Nucleus accumbens (tissue), 56 donors: ENCODE data around the gene COL4A1.

Source experiments
- DNase-seq, 56 donors: peaks; one replicate each; lab custom pipeline; 2025; lab: John Stamatoyannopoulos, UW

Gene COL4A1

DNA sequence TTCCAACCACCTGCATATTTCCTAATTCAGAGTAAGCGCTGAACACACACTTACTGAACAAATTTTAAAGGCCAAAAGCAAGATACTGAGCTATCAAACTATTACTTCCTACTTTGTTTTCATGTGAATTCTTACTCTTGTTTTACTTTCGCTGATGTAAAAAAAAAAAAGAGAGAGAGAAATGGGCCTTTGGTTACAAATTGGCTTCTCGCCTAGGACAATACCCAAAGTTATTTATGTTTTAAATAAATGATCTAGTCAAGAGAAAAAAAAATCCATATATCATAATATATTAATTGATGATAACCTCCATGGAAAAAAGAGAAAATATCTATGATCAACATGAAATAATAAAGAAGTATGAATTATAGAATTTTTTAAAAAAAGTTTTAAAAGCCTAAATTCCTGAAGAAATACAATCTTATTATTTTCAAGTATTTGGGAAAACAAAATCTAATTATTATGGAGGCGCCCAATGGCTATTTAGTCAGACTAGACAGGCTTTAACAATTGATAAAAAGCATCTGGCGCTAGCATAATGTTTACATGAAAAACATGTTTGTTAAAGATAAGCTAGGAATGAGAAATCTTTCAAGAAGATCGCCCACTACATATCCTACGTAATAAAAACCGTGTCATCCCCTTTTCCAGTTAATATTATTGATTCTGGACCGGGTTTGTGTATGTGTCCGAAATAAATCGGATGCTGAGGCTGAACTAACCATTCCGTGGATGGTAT lies 9.0 kb downstream of the COL4A1 start:
- no peak for DNase-seq

DNA sequence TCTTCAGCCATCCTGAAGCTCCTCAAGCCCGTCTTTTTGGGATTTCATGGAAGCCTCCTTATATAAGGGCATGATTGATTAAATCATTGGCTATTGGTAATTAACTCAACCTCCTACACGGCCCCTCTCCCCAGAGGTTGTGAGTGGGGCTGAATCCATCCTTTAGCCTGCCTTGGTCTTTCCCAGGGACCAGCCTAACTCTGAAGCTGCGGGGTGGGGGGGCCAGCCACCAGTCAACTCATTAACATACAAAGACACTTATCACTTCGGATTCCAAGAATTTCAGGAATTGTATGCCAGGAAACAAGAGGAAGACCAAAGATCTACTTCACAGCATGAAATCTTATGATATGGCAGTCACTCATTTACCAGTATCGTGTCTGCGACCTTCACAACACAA lies 9.9 kb downstream of the COL4A1 start:
- DNase-seq = no peak

DNA sequence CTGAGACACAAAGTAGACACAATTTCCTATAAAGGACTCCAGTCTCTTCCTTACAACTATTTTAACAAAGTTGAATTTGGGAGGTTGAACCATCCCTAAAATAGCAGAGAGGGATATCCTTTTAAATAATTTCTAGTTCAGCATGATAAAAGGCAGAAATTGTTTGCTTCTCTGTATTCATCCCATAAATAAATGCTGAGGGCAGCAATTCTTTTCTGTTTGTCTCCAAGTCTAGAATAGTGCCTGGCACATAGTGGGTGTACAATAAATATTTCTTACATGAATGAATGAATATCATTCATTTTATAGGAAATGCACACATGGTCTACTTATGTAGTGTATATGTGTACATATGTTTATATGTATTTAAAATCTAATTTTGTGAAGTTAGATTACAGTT lies 12.3 kb downstream of the COL4A1 start:
- no peak for DNase-seq

DNA sequence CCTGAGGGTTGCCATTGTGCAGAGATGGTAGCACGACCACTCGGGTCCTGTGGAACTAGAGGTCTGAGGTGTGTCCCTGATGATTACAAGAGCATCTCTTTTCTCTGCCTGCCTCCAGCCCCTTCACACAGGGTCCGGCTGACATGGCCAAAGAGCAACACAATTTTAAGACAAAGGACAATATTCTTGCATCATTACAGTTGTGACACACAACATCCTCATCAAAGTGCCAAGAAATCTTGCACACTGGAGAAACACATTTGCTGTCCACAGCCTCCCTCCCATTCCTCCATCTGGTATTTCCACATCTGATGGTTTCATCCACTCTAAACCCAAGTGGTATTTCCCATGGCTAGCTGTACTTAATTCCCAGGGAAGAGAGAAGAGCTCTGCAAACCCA lies 12.8 kb downstream of the COL4A1 start:
- no peak for DNase-seq

DNA sequence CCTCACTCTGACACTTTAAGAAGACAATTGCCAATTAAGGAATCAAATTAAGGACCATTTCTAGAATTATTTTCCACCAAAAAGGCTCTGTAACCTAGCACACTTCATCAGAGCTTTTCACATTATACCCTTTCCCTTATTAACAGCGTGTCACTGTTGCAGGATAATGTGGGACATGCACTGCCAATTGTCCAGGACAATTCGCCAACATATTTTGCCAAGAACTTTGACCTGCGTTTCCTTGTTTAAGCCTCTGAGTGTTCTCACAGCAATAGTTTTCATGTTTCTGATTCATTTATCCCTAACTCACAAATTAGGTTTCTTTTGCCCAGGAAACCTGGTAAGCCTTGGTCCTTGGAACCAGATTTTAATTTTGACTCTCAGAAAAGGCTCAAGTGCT lies 13.3 kb downstream of the COL4A1 start:
- DNase-seq = no peak

DNA sequence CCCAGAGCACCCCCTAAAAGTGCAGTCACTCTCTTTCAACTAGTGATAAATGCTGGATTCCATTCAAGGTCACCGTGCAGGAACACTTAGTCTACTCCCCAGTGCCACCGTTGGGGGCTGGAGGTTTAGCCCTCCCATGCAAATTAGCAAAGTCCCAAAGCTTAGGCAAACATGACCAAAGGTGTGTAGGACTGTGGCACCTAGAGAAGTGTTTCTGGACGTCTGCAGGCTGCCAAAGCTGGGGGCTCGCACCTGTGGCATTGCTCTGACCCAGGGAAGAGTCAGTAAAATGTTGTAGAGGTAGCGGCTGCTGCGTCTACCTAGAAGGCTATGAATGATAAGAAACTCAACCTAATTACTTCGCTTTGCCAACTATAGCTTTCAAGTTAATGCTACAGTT lies 13.9 kb downstream of the COL4A1 start:
- DNase-seq = no peak

DNA sequence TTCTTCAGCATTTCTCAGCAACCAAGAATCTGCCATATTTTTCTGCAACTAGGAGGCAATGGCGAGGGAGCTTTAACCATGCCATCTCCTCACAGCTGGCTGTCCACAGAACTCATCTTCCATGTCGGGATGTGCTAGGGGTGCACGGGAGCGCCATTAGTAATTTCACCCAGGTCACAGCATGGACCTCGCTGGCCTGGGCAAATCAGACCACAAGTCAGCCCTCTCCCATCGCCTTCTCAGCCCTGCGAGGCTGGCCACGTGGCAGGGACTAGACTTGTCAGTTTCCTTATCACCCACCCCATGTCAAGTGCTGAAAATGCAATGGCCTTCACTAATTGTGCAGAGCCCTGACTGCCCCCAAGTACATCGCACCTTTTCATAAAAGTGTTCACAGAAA lies 15.7 kb downstream of the COL4A1 start:
- DNase-seq = no peak

DNA sequence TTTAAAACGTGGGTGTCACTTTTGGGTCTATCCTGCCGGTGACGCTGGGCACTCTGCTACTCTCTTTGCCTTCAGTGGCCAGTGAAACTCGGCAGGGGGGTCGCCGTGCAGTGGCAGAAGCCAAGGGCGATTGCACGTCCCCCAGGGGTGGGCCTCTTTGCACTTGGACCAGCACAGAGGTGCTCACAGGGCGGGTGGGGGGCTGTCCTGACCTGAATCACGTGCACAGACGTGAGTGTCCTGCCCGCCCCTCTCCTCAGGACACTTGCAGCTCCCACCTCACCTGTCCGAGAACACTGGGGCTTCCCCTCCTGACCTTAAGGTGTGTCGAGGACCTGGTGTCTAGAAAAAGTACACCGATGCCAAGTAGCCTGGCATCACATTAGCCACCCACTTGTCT lies 16.1 kb downstream of the COL4A1 start:
- DNase-seq = no peak

DNA sequence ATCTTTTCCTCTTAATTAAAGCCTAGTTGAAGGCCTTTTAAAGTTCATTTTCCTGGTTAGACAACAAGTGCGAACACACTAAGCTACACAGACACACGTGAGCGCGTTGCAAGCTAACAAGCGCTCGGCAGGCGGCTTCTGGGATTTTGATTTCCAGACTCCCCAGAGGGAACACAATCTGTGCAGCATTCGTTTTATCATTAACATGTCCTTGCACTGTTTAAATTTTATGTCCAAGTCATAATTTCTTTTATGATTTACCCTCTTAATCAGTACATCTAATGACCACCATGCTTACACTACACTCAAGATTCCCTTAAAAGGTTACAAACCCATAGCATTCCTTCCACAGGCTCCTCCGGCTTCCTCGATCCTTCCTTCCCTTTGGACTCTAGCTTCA lies 16.8 kb downstream of the COL4A1 start:
- DNase-seq = no peak

DNA sequence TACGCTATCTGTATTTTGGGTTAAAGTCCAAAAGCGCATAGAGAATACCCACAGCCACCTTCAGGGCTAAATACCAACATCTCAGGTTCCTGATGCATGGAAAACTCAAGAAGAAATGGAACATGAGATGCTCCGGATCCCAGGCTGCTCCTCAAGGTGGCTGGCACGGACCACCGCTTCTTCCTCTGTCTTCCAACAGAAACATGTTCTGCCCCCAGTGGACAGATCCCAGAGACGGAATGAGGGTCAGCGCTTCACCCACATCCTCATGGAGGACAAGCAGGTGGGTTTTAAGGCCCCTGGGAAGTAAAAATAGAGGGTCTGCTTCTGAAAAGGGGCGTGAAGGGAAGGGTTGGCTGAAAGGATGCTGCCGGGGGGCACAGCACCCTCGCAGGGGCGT lies 17.3 kb downstream of the COL4A1 start:
- DNase-seq = no peak

DNA sequence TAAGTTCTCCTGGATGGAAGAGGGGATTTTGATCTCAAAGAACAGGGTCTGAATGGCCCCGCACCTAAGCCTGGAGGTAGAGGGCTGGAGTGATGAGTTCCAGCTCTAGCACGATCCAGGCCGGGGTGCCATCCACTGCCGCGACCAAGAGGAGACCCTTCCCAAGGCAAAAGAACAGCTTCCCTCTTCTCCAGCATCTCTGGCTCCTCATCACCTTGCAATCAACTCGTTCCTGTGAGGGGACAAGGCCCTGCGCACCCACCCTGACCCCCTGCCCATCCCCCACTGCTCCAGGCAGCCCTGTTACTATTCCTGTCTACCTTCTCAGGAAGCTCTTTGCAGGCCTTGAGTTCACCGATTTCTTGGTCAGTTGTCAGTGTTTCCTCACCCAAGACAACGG lies 17.8 kb downstream of the COL4A1 start:
- DNase-seq = no peak

DNA sequence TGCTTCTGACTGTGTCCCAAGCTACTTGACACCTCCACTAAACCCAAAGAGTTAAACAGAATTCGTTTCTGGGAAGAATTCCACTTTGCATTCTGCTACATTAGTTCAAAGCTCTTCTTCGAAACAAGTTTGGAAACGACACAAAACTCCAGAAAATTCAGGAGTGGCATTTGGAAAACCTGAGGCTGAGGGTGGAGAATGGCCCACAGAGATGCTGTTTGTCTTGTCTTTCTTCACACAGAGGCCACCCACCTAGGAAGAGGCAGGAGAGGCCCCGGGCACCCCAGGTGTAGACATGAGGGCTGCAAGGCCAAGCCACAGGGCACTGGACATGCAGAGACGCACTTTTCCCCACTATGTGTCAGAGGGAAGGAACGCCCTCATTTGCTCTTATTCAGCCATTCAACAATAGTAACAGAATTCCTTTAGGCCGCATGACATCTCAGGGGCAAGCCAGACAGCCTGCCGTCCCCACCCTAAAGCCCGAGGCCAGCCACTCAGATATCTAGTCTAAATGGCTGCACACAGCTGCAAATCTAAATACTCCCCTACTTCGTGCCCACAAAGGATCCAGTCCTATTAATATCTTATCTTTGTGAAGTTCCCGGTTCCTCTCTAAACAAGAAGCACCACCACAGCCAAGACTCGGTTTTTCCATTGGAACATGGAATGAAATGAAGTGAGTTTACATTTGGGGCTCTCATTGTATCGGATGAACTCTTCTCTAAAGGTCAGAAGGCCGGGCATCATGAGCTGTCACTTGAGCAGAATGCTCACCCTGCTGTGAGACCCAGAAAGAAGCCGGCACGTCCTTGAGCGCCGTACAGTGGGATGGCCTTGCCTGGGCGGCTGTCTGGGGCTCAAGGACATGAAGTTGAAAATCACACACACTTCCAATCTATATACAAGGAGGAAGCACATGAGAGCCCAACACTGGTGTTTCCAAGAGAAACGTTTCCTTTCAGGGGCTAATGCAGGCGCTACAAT lies 19.8 kb downstream of the COL4A1 start:
- no peak for DNase-seq

DNA sequence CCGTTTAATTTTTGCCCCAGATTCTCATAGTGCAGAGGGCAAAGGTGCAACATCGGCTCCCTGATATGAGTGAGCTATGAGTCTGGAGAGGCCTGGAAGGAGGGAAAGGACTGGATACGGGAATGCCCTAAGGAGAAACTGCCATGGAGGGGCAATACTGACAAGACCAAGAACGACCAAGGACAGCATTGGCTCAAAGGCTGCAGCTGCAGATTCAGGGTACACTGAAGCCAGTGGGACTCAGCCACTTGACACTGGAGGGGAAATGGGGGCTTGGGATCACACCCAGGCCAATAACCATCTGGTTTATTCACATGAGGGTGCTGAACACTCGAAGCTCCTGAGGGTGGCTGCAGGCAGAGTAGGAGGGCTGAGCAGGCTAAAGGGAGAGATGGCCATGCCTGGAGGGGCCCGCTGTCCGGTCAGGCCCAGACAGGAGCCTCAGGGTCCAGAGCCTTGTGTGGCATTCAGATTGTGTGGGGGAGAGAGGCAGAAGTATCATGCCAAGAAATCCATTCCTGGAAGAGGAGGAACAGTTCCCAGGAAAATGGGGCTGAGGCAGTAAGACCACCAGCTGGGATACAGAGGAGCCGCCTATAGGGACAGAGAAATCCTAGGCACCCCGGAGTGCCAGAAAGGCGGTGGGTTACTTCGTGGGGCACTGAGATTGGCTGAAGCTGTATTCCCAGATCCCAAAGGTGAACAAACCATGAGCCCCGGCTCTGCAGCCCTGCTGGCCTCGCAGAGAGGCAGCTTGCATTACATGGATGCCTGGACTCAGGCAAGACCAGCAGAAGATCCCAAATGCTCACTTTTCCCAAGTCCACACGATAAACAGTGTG lies 20.7 kb downstream of the COL4A1 start:
- no peak for DNase-seq

DNA sequence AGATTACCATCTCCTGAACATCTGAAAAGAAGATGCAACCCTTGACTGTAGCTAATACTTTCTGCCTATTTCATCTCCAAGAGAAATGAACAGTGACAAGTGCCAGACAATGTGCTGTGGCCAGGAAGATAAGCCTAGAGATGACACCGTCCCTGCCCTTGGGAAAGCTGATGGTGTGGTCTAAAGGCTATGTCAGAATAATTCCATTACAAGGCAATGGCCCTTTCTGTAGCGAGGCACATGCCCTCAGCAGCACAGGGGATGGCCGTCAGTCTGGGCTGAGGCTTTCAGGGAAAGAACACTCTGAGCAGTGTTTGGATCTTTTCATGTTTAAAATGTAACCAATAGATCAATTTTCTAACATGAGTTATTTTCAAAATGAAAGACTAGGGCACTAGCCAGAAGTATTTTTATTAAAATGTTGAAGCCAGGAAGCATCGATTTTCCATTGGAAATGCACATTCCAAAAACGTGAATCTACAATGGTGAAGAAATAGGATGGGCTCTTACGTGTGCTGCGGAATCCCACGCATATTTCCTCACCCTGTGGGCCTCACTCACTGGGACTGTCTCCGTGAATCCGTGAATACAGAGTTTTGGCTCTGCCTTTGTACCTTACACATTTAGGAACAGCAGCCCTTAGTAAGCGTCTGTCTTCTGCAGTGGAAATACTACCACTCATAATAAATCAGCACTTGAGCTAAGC lies 22.0 kb downstream of the COL4A1 start:
- no peak for DNase-seq

DNA sequence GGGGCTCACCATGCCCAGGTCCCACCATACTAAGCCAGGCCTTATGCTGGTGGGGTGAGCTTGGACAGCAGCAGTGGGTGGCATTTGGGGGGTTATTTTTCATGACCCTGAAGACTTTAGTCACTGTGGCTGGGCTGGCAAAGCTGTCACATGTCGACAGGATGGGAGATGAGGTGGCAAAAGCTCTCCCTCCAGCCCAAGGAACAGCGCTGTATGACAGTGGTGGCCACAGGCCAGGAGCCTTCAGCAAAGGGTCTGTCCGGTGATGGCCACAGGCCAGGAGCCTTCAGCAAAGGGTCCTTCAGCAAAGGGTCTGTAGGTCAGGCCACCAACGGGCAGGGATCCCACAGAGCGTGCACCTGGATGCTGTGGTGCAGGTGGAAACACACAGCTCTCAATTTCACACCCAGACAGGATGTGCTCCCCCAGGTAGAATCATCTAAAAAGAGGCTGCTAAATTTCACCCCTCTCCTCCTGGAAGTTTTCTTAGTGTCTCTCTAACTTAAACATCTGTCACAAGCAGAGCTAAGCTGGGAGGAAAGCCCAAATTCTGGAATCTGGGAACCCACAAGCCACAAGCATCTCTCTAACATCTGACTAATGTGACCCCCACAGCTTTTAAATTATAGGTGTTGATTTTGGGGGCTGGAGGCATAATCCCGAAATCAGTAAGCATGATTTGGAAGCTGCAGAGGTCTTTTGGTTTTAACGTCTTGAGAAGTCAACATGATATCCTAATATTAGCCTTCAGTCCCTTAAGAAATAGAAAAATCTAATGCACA lies 23.0 kb downstream of the COL4A1 start:
- no peak for DNase-seq

DNA sequence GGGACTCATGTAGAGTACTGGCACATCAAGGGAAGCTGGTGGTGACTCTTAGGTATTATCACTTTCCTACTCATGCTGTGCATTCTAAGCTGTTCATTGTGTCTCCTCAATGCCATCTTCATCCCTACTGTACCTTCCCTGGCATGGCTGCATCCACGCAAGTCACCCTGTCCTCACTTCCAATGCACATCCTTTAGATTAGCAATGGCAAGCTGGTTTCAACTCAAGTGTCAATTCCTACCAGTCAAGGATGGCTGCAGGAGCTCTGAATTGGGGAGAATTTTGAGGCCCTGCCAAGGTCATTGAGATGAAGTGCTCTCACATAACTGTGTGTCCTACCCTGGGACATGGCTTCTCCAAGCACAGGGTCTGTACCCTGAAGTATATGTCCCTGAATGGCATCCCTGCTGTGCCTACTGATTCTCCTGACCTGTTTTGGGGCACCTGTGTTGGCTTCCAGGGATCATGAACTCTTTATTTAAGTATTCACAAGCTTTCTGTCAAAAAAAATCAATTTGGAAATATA lies 24.6 kb downstream of the COL4A1 start:
- no peak for DNase-seq

DNA sequence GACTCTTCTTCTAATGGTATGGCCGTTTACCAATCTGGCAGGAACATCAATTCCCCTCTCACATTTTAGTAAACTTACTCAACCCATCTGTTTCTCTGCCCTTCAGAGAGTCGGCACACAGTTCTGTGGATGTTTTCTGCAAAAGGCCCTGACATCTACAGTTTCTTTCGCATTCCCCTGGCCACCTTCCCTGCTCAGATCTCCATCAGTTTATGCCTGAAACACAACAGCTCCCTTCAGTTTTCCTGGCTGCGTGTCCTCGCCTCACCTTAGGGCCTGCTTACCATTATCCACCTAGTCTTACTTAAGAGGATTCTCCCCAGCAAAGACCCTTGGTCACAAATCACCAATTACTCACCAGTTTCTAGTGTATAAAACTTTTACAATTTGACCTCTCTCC lies 25.2 kb downstream of the COL4A1 start:
- no peak for DNase-seq

DNA sequence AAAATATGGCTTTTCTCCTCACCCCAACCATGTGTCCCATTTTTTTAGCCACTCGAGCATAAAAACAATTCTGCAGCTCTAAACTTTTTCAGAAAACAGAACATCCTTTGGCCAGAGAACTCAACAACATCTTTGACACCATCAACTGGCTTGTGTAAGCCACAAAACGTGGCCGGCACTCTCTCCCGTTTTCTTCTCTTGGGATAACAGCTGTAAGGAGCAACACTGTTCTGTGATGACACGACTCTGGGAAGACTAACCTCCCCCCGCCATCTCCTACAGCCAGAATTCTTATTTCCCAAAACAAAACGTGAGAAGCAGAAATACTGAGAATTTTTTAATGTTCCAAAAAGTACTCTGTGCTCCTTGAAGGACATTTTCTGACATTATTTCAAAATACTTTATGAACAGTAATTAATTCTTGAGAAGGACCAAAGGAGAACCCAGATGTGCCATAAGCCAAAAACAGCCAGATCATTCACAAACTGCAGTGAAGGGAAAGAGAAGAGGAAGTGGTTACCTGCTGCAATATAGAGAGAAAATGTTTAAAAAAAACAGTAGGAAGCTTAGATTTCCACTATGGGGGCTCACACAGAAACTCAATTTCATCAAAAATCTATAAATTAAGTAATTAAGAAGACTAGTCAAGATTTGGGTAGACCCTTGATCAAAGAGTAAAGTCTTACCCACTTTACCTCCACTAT lies 25.8 kb downstream of the COL4A1 start:
- DNase-seq = no peak
